K562 (cell line): ENCODE results near the gene CNTNAP3B. TPM values are rescaled to one million over a fixed set of nuclear protein-coding genes. Genes with fewer than 3 reads are reported as not detected.
"Not testable (repeated sequence)": the region's sequence is repeated elsewhere in the genome, so short reads cannot be mapped to it uniquely, and the experiment has no call there.

Experiments
- ATAC-seq: fragments of 200-7000 bp; cut with Tn5 transposase; 3 replicates; pipeline ENCODE4 v1.9.1; 2020; ENCODE audit warnings: moderate library complexity
- BruUV-seq: library from RNA; stranded (reverse); fragments of 400-500 nt; replicated peaks from 2 replicates; lab custom pipeline; 2021; lab: Mats Ljungman, UMichigan
- CTCF ChIA-PET: fragments of 300-600 bp; formaldehyde crosslinking; extraction: SDS; loops from one replicate; lab custom pipeline; 2021; ENCODE audit warnings: low intra/inter-chr PET ratio; lab: Yijun Ruan, JAX
- POLR2A ChIA-PET: fragments of 300-600, 350-650 bp; sonication (Branson Sonifier 250); formaldehyde crosslinking; extraction: SDS; loops from one replicate; lab custom pipeline; 2021; ENCODE audit warnings: antibody characterized with exemption, inconsistent platforms; lab: Yijun Ruan, JAX
- DNase-seq, 4 experiments: peaks; one replicate each; pipeline versions ENCODE4 v3.0.0 to v3.0.0-alpha.2; 2011 to 2018; ENCODE audit warnings: low spot score in 3 of 4, mixed read lengths in 3 of 4; ENCODE audit errors: extremely low read depth in 1 of 4
- FAIRE-seq: peaks from 2 replicates; lab custom pipeline; 2011; peaks lifted over from hg19 to GRCh38; lab: Jason Lieb, UNC
- H2AFZ ChIP-seq: 2 replicates; pipeline ENCODE4 v1.6.0; 2011; ENCODE audit warnings: low read depth, low read length, control low read depth, inconsistent platforms
- H3K27ac ChIP-seq: fragments of 200-600 bp; 3 replicates; pipeline ENCODE4 v1.8.0; 2011; ENCODE audit warnings: low read depth, mild to moderate bottlenecking, control low read depth, inconsistent platforms, low read length, moderate library complexity, mixed read lengths; ENCODE audit errors: extremely low read depth
- H3K27me3 ChIP-seq, 2 experiments: fragments of 300-600 bp in 1 of 2; 2 replicates in 1 of 2; 3 replicates in 1 of 2; pipeline versions ENCODE4 v1.6.0 to v1.8.0; 2011; ENCODE audit warnings: inconsistent platforms in 2 of 2, low read length in 2 of 2, mild to moderate bottlenecking in 1 of 2, mixed read lengths in 1 of 2, moderate library complexity in 1 of 2; ENCODE audit not compliant: control insufficient read depth in 2 of 2, insufficient read depth in 2 of 2
- H3K36me3 ChIP-seq: fragments of 300-600 bp; 3 replicates; pipeline ENCODE4 v1.8.0; 2011; ENCODE audit warnings: mild to moderate bottlenecking, low read length, inconsistent platforms; ENCODE audit not compliant: control insufficient read depth, insufficient read depth
- H3K4me1 ChIP-seq, 2 experiments: fragments of 200-600 bp in 1 of 2; replicated peaks in 1 of 2; 2 replicates in 1 of 2; 3 replicates in 1 of 2; pipeline versions ENCODE4 v1.5.1 to v1.8.0; 2011; ENCODE audit warnings: inconsistent platforms in 2 of 2, low read length in 2 of 2, mild to moderate bottlenecking in 1 of 2, mixed read lengths in 1 of 2, moderate library complexity in 1 of 2; ENCODE audit not compliant: control insufficient read depth in 2 of 2, insufficient read depth in 2 of 2
- H3K4me2 ChIP-seq: 2 replicates; pipeline ENCODE4 v1.6.1; 2011; ENCODE audit warnings: low read length, control low read depth, inconsistent platforms, mixed read lengths; ENCODE audit not compliant: insufficient read depth
- H3K4me3 ChIP-seq: fragments of 200-600 bp; sonication (generic), shearing (Covaris generic); 2 replicates; pipeline ENCODE4 v1.5.1; 2016; ENCODE audit warnings: control low read depth, inconsistent platforms
- H3K79me2 ChIP-seq: fragments of 200-600 bp; 3 replicates; pipeline ENCODE4 v1.8.0; 2011; ENCODE audit warnings: low read length, inconsistent platforms; ENCODE audit not compliant: control insufficient read depth, insufficient read depth
- H3K9ac ChIP-seq, 2 experiments: 2 replicates each; pipeline versions ENCODE4 v1.6.0 to v1.6.1; 2011; ENCODE audit warnings: low read depth in 2 of 2, low read length in 2 of 2, control low read depth in 1 of 2, inconsistent platforms in 1 of 2, mild to moderate bottlenecking in 1 of 2, mixed read lengths in 1 of 2; ENCODE audit not compliant: insufficient read depth in 1 of 2
- H3K9me1 ChIP-seq: one replicate; pipeline ENCODE4 v1.6.0; 2011; ENCODE audit warnings: inconsistent platforms, mild to moderate bottlenecking, low read length, moderate library complexity; ENCODE audit not compliant: control insufficient read depth, insufficient read depth
- H3K9me3 ChIP-seq: replicated peaks from 2 replicates; pipeline ENCODE4 v1.5.1; 2011; ENCODE audit warnings: low read depth, low read length, inconsistent platforms; ENCODE audit not compliant: control insufficient read depth, insufficient read depth
- H4K20me1 ChIP-seq: replicated peaks from 2 replicates; pipeline ENCODE4 v1.6.1; 2011; ENCODE audit warnings: low read length, inconsistent platforms, mixed read lengths; ENCODE audit not compliant: control insufficient read depth, insufficient read depth
- RAD21 ChIP-seq, 2 experiments: fragments of 250-450 bp in 1 of 2; fragments of 450-650 bp in 1 of 2; sonication (Bioruptor Pico) in 1 of 2; formaldehyde crosslinking in 1 of 2; IDR thresholded peaks in 1 of 2; conservative IDR thresholded peaks in 1 of 2; 2 replicates each; pipeline versions ENCODE4 v1.4.0 to v1.8.0; 2020 to 2022; ENCODE audit warnings: mild to moderate bottlenecking in 2 of 2, moderate library complexity in 1 of 2
- WGBS: fragments of 100-300 bp; shearing (Covaris generic); methylation state at CpG from one replicate; pipeline ENCODE4 v1.1.6; 2016; ENCODE audit warnings: low coverage, mixed read lengths; ENCODE audit not compliant: insufficient coverage; ENCODE audit errors: missing lambda C conversion rate; 5-methylcytosine and 5-hydroxymethylcytosine counted together
- in situ Hi-C: fragments of 300-500 bp; cut with MboI; formaldehyde crosslinking; loops from 4 replicates; pipeline ENCODE4 v1.15.0; 2018; ENCODE audit warnings: inconsistent platforms, mixed read lengths
- intact Hi-C: fragments of 100-400 bp; cut with micrococcal nuclease; formaldehyde crosslinking; loops from 2 replicates; pipeline ENCODE4 v1.14.2; 2022
- polyA plus RNA-seq, 8 experiments: library from polyadenylated mRNA; depleted of rRNA in 4 of 8; stranded (reverse) in 5 of 8; unstranded in 3 of 8; fragments of >200 nt; fragmentation: Nextera tagmentation in 2 of 8; fragmentation: Illumina TruSeq in 1 of 8; extraction: Ambion mirVana in 2 of 8; extraction: Trizol in 1 of 8; gene quantifications; 2 replicates each; pipeline versions ENCODE4 v1.2.1 to v1.2.3, GENCODE V29; 2011 to 2014; ENCODE audit warnings: inconsistent platforms in 1 of 8, missing spikeins in 1 of 8
- total RNA-seq, 7 experiments: library from RNA; depleted of rRNA in 6 of 7; stranded (reverse); fragments of >200 nt in 6 of 7; fragmentation: Illumina TruSeq in 2 of 7; extraction: Trizol in 2 of 7; gene quantifications; 2 replicates each; pipeline versions ENCODE4 v1.2.1 to v1.2.3, GENCODE V29; 2011 to 2021; ENCODE audit warnings: low replicate concordance in 1 of 7

Gene CNTNAP3B
- total and polyA plus RNA-seq, 9 of the 15 experiments (the other 6 are each of a cell fraction or from before 2014, with no cell fraction given) = 0.27 to 1.5 (median 1.00) TPM

GRCh38 chr9:42127056-42127841, 2.0 kb downstream of the CNTNAP3B start:
- FAIRE-seq, ATAC-seq: not testable (repeated sequence)

GRCh38 chr9:42121007-42121406, 8.2 kb downstream of the CNTNAP3B start:
- ATAC-seq, H3K9ac ChIP-seq, H3K79me2 ChIP-seq, H3K4me2 ChIP-seq, H4K20me1 ChIP-seq, POLR2A ChIA-PET, H3K4me3 ChIP-seq, in situ Hi-C loops, H3K36me3 ChIP-seq, H3K9me3 ChIP-seq, H2AFZ ChIP-seq, H3K27me3 ChIP-seq, intact Hi-C loops, DNase-seq, BruUV-seq, H3K9me1 ChIP-seq, H3K4me1 ChIP-seq, H3K27ac ChIP-seq, FAIRE-seq, CTCF ChIA-PET: not testable (repeated sequence)
- WGBS = 0% methylated on average over 2 of the region's 7 CpGs

More at GRCh38 chr9:42127056-42127841, 2.0 kb downstream of the CNTNAP3B start:
- H3K9ac ChIP-seq, H3K9me1 ChIP-seq, H4K20me1 ChIP-seq, H3K4me2 ChIP-seq, CTCF ChIA-PET, H3K4me3 ChIP-seq, H3K27ac ChIP-seq, in situ Hi-C loops, H3K9me3 ChIP-seq, H3K27me3 ChIP-seq, BruUV-seq, POLR2A ChIA-PET, H3K4me1 ChIP-seq, H2AFZ ChIP-seq, H3K79me2 ChIP-seq, intact Hi-C loops, DNase-seq, H3K36me3 ChIP-seq: not testable (repeated sequence)
- WGBS = 2% methylated on average over 6 of the region's 12 CpGs
- TF ChIP-seq RAD21 (CRISPR knock-in tag; conservative IDR thresholded peaks at IDR 0.05 in 1 of 2, IDR thresholded peaks at IDR 0.05 in 1 of 2) = 0 out of 4 replicates have a peak, but pooled peaks of 1 of the 2 experiments have one; percentile 19

- FAIRE-seq, H4K20me1 ChIP-seq, BruUV-seq, H3K4me3 ChIP-seq, H3K9me3 ChIP-seq, H3K4me2 ChIP-seq, H3K79me2 ChIP-seq, POLR2A ChIA-PET, DNase-seq, H3K27ac ChIP-seq, H3K9ac ChIP-seq, in situ Hi-C loops, intact Hi-C loops, ATAC-seq, H3K36me3 ChIP-seq, H2AFZ ChIP-seq, H3K9me1 ChIP-seq, H3K27me3 ChIP-seq, CTCF ChIA-PET, H3K4me1 ChIP-seq: not testable (repeated sequence)
- WGBS = 0% methylated on average over 2 of the region's 9 CpGs
These were observed 33.3 kb downstream of the CNTNAP3B start for GRCh38 chr9:42095929-42096328.
